ENCODE measurements around the gene ZNF516.
A peak's percentile ranks its signal among the peaks of the same experiment; 100 is the strongest.

ZNF516 gene

GRCh38 chr18:76506395-76506794 lies 11.4 kb upstream of the ZNF516 start:
- no peak for DNase-seq

GRCh38 chr18:76505614-76506013 lies 10.6 kb upstream of the ZNF516 start:
- no peak for DNase-seq

GRCh38 chr18:76504749-76505148 lies 9.7 kb upstream of the ZNF516 start:
- DNase-seq, result no peak

- no peak for DNase-seq
Observed at GRCh38 chr18:76503649-76504386, 8.8 kb upstream of the ZNF516 start.

- no peak for DNase-seq
Observed at GRCh38 chr18:76502551-76502950, 7.5 kb upstream of the ZNF516 start.

DNA sequence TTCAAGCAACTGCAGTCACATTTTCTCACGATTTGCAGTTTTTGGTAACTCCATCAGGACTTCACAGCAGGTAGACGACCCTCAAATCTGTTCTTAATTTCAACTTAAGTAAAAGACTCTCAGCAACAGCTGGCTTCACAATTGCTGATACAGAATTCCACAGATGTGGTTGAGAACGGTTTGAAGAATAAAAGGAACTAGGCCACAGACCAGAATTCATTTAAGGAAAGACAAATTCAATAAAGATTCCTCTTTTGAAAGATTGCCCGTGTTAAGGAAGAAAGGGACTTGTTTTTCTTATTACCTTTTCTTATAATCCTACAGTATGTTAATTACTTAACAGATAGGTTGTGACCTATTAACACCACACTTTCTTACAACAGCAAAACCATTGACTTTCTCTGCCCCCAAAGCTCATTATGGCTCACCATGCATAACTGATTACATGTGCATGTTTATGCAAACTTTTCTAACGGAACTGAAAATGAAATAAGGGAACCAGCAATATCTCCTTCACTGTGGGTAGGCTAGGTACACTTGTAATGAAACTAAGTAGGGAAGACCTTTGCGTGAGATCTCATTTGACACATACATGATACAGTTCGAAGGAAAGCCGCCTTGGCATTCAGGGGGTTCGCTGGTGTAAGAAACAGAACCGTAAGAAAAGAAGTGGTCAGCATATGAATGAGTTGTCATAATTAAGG lies 4.7 kb upstream of the ZNF516 start:
- no peak for DNase-seq

GRCh38 chr18:76499021-76499420 lies 4.0 kb upstream of the ZNF516 start:
- no peak for DNase-seq

- no peak for DNase-seq
Observed at GRCh38 chr18:76498064-76498463, 3.0 kb upstream of the ZNF516 start.

- no peak for DNase-seq
Observed at GRCh38 chr18:76497021-76497420, 2.0 kb upstream of the ZNF516 start.

DNA sequence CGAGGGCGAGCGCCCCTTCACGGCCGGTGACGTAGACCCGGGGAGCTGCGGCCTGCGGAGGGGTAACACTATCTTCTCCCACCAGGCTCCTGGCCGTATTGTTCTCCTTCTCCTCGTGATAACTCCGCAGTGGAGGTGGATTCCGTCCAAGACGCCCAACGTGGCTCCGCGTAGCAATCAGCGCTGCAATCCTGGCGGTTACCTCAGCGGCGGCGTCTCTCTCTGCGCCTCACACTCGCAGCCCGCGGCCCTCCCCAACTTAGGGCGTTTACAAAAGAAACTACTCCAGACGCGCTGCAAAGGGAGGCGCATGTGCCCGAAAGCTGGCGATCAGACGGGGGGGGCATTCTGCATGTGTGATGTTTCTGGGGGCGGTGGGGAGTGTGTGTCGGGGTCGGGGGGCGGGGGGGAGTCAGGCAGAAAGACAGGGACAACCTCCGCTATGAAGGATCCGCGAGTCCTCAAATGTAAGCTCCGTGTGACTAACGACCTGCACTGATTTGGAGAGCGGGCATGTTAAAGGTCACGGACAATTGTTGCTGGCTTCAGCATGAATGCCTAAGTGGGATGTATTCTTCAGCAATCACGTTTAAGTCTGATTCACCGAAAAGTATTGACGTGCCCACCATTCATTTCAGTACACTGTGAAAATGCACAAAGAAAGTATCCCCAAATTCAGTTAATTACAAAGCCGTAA lies 1.3 kb upstream of the ZNF516 start:
- DNase-seq, result peak; percentile 62 to 78

DNA sequence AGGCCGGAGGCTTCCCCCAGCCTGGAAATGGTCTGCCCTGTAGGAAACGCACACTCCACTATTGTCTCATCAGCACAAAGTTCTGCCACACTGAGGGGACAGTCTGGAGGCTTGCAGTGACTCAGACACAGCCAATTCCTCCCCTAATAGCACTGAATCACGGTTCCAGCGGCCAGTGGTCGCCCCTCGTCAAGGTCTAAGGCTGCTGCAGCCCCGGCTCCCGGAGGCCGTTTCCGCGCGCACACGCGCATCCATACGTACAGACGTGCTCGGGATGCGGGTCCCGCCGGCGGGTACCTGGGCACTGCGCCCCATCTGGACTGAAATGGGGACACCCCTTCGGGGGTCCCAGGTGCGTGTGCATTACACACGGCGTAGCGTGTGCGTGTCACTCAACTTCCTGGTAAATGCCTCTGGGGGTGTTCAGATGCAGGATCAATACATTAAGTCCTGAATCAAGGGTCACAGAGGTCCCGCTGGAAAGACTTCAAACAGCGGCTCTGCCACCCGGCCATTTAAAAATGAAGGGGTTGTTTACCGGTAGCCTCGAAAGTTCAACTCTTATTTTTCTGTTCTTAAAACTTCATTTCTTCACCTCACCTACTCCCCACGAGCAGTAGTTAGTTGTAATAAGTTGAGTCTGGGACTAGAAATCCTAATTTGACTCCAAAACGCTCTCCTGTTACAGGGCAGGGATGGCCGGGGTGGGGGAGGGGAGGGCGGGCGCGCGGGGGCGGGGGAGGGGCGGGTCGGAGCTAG lies 572 bp upstream of the ZNF516 start:
- DNase-seq, result peak in 1 of 2 experiments; percentile 56

- peak; percentile 44 to 57 for DNase-seq
Observed at GRCh38 chr18:76494231-76495005, 624 bp downstream of the ZNF516 start.

DNA sequence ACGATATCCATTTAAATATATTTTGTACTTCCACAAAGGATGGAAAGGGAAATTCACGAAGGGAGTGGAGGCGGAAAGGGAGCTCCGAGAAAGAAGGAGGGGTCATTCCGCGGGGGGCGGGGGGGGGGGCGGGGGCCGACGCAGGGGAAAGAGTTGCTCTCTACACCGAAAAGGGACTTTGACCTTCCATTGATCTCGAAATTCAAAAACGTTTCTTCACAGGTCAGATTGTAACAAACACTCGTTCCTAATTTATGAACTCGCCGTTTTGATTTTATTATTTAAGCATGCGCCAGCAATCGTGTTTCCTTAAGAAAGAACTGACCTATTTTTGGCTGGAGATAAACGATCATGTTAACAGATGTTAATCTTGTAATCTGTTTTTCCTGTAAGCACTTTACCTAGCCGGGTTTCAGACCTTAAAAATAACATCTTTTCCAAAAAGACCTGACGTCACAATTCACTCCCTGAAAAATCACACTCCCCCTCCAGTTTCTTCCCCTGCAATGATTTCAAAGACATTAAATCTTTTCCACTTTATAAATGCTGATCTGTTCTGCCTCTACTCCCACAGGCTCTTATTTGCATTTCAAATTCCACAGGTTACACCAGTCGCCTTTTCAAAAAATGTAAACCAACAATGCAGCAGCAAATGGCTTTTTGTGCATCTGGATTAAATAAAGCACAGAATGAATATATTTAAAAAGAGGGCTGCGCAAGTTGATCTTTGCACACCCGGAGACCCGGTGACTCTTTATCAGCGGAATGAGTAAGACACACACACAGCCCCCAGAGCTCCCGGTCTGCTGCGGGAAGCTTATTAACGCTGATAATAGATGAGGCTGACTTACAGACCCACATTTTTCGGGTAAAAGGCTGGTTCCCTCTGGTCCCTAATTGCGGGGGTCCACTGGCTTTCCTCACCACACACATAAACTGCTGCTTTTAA lies 1.6 kb downstream of the ZNF516 start:
- DNase-seq, result peak; percentile 59 to 73

DNA sequence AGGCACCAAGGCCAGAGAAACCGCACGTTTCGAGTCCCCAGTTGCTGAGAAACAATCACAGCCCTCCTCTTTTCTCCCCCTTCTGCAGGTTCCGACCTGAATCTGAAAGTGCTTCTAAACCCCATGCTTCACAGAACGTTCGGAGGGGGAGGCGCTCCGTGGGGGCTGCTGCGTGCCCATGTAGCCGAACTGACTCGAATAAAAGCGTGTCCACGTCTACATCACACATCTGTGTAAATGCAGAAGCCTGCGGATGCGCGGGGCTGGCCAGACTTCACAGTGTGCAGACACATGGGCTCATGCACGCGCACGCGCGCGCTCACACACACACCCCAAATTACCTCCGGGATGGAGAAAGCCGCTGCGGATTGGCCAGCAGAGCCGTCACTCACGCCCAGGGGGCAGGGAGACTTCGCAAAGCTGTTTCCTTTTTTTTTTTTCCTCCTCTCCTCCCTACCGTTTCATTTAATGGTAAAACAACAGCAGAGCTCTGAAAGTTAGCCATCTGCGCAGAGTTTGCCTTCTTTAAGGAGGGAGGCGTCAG lies 2.3 kb downstream of the ZNF516 start:
- peak; percentile 97 to 99 for DNase-seq

DNA sequence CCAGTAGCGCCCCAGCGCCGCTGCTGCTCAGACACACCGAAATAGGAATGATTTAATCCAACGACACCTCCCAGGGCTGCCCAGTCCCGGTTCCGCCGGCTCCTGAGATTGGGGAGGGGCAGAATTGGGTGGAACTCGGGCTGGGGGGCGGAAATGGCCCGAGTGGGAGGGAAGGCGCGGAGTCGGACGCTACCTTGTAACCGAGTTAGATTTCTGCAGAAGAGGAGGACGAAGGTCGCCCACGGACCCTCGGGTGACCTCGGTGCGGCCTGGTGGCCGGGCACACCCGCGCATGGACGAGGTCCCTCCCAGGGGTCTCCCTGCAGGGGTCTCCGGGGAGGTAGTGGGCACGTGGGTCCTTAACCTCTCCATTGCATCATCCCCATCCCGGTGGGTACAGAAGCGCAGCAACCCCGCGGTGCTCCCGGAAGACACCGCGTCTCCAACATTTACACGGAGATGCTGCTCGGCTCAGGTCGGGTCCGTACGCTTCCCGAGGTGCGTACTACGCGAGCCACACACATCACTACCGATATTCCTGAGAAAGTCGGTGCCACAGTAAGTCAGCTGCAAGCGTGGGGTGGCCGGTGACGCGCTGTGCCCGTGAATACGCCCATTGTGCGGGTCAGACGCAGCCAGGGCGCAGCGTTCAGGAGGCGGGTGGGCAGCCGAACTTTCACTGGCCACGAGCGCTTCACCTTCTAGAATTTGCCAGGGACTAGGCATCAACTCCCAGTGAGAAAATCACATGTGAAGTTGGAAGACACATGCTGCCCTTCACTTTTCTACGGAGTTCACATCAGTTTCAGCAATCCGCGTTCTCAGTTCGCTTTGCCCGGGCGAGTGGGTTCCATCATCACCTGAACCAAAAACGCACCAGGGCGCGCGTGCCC lies 3.0 kb downstream of the ZNF516 start:
- peak; percentile 46 to 69 for DNase-seq

DNA sequence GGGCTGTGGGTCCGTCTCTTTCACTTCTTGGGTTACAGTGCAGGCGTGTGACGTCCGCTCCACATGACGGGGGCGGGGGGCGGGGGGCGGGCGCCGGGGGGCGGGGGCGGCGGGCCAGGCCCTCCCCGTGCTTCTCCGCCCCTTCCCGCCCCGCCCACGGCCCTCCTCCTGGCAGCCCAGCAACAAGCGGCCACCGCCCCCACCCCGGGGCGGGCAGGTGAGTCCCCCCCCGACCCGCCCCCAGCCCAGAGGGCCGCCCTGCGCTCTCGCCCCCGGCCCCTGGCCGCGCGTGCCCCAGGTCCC lies 3.6 kb downstream of the ZNF516 start:
- DNase-seq, result peak; percentile 73

DNA sequence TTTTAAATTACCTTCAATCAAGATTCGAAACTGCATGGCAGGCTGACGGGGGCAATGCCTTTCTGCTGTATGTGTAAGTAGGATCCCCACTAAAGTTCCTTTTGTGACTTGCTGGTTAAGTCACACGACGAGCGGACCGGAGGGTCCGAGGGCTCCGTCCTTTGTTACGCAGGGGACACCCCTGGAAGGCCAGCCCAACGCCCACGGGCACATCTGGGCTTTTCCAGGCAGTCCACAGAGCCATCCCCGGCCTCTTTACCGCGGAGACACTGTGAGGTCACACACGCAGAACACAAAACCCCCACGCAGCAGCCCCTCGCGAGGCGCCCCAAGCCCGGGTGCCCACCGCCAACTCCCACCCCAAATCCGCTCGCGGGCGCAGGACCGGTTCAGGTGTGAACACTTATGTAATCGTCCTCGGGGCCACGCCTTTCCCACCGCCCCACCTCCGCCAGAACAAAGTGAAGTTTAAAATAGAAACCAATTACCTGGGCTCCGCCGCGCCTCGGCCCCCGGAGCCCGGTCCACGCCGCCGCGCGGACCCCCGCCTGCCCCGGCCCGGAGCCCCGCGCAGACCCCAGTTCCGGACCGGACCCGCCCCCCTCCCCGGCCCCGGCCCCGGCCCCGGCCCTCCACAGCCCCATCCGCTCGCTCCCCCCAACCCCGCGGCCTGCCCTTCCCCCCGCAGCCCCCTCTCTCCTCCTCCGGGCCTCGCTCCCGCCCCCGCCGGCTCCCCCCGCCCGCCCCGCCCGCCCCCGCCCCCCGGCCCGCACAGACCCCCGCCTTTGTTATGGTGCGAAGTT lies 4.2 kb downstream of the ZNF516 start:
- peak; percentile 38 to 61 for DNase-seq

- no peak for DNase-seq
Observed at GRCh38 chr18:76490033-76490432, 5.0 kb downstream of the ZNF516 start.

DNA sequence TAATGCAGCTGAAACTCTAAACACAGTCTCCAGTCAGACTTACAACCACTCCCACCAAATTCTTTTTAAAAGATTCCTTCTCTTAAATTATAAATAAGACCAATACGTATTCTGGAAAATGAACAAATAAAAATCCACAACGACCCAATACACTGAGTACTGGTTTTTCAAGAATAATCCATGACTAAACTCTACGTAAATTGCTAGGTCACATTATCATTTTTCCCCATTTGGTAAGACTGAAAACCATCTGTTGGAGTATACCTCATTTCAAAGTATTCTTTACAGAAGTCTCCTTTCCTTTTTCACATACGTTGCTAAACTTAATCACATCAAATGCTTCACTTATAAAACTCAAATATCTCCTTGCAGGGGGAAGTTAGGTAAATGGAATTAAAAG lies 6.0 kb downstream of the ZNF516 start:
- no peak for DNase-seq
